ENCODE data around the gene NOP14.
"Not testable (repeated sequence)": the region's sequence is repeated elsewhere in the genome, so short reads cannot be mapped to it uniquely, and the experiment has no call there.

NOP14 gene

GRCh38 chr4:2942532-2943363, 20.5 kb downstream of the NOP14 start:
- no peak for DNase-seq (ENCODE audit: low read depth in 2 of 2, low spot score in 1 of 2)

GRCh38 chr4:2942037-2942531, 21.1 kb downstream of the NOP14 start:
- DNase-seq (ENCODE audit: low read depth in 2 of 2, low spot score in 1 of 2) = no peak

- no peak for DNase-seq (ENCODE audit: low read depth in 2 of 2, low spot score in 1 of 2)
Measured at GRCh38 chr4:2941138-2942036, 21.8 kb downstream of the NOP14 start.

GRCh38 chr4:2940267-2941137, 22.7 kb downstream of the NOP14 start:
- no peak for DNase-seq (ENCODE audit: low read depth in 2 of 2, low spot score in 1 of 2)

- DNase-seq (ENCODE audit: low read depth in 2 of 2, low spot score in 1 of 2) = no peak
Measured at GRCh38 chr4:2939383-2940243, 23.6 kb downstream of the NOP14 start.

- DNase-seq (ENCODE audit: low read depth in 2 of 2, low spot score in 1 of 2) = no peak
Measured at GRCh38 chr4:2938906-2939305, 24.3 kb downstream of the NOP14 start.

- DNase-seq (ENCODE audit: low read depth in 2 of 2, low spot score in 1 of 2) = not testable (repeated sequence)
Measured at GRCh38 chr4:2938411-2938810, 24.8 kb downstream of the NOP14 start.

GRCh38 chr4:2937986-2938385, 25.2 kb downstream of the NOP14 start:
- no peak for DNase-seq (ENCODE audit: low read depth in 2 of 2, low spot score in 1 of 2)

GRCh38 chr4:2937146-2937857, 25.9 kb downstream of the NOP14 start:
- DNase-seq (ENCODE audit: low read depth in 2 of 2, low spot score in 1 of 2) = no peak

- DNase-seq (ENCODE audit: low read depth in 2 of 2, low spot score in 1 of 2) = no peak
Measured at GRCh38 chr4:2936773-2937145, 26.4 kb downstream of the NOP14 start.

GRCh38 chr4:2935762-2936743, 27.2 kb downstream of the NOP14 start:
- no peak for DNase-seq (ENCODE audit: low read depth in 2 of 2, low spot score in 1 of 2)

GRCh38 chr4:2934813-2935761, 28.1 kb downstream of the NOP14 start:
- peak; percentile 90 to 93 for DNase-seq (ENCODE audit: low read depth in 2 of 2, low spot score in 1 of 2)

- no peak for DNase-seq (ENCODE audit: low read depth in 2 of 2, low spot score in 1 of 2)
Measured at GRCh38 chr4:2934077-2934812, 29.0 kb downstream of the NOP14 start.

- no peak for DNase-seq (ENCODE audit: low read depth in 2 of 2, low spot score in 1 of 2)
Measured at GRCh38 chr4:2933566-2934076, 29.6 kb downstream of the NOP14 start.

GRCh38 chr4:2932951-2933565, 30.1 kb downstream of the NOP14 start:
- DNase-seq (ENCODE audit: low read depth in 2 of 2, low spot score in 1 of 2) = no peak

Measured in stimulated activated CD8-positive, alpha-beta memory T cell treated with anti-CD3 and anti-CD28 coated beads, Interleukin-4, amount 100 ng/mL, for 4 hours (primary cell).